HCT116 (cell line): ENCODE results near the gene UTP18. TPM values are rescaled to one million over a fixed set of nuclear protein-coding genes. Genes with fewer than 3 reads are reported as not detected.

ENCODE experiments used
- ATAC-seq: fragments of 200-7000 bp; cut with Tn5 transposase; 2 replicates; pipeline ENCODE4 v1.9.1; 2020; ENCODE audit warnings: mild to moderate bottlenecking, moderate library complexity
- BruUV-seq: library from RNA; stranded (reverse); fragments of 400-500 nt; replicated peaks from 2 replicates; lab custom pipeline; 2021; lab: Mats Ljungman, UMichigan
- CTCF ChIA-PET: fragments of 300-600 bp; sonication (Branson Sonifier 250); formaldehyde crosslinking; loops from one replicate; lab custom pipeline; 2021; ENCODE audit warnings: antibody characterized with exemption; lab: Charles Lee
- POLR2A ChIA-PET: fragments of 300-600, 350-600 bp; sonication (Branson Sonifier 250); formaldehyde crosslinking; loops from one replicate; lab custom pipeline; 2021; ENCODE audit warnings: antibody characterized with exemption; lab: Charles Lee
- RAD21 ChIA-PET, 2 experiments: fragments of 300-600 bp; sonication (Branson Sonifier 250); formaldehyde crosslinking; loops; one replicate each; lab custom pipeline; 2023; ENCODE audit warnings: low total read pairs in 2 of 2; ENCODE audit not compliant: uncharacterized antibody in 2 of 2, unreplicated experiment in 2 of 2, low non-redundant PET in 1 of 2; lab: Charles Lee
- DNase-seq: peaks from one replicate; pipeline ENCODE4 v3.0.0-alpha.2; 2010; ENCODE audit warnings: low read depth, low spot score
- H2AFZ ChIP-seq: fragments of 200-600 bp; shearing (Covaris generic), sonication (generic); 2 replicates; pipeline ENCODE4 v1.6.1; 2017; ENCODE audit warnings: low read depth, mixed run types, mixed read lengths, antibody characterized with exemption, low read length; ENCODE audit not compliant: poor library complexity, severe bottlenecking
- H3K27ac ChIP-seq: 2 replicates; pipeline ENCODE4 v1.5.1; 2012; ENCODE audit warnings: low read depth, low read length
- H3K27me3 ChIP-seq: fragments of 200-600 bp; sonication (generic); 2 replicates; pipeline ENCODE4 v1.6.1; 2016; ENCODE audit warnings: mixed run types, low read length, mixed read lengths; ENCODE audit not compliant: insufficient read depth
- H3K36me3 ChIP-seq, 2 experiments: fragments of 200-500 bp in 1 of 2; fragments of 200-600 bp in 1 of 2; sonication (Bioruptor generic) in 1 of 2; sonication (generic) in 1 of 2; 2 replicates each; pipeline versions ENCODE4 v1.5.1 to v1.6.1; 2014 to 2016; ENCODE audit warnings: low read length in 2 of 2, inconsistent platforms in 1 of 2, mixed read lengths in 1 of 2, mixed run types in 1 of 2; ENCODE audit not compliant: insufficient read depth in 2 of 2, control insufficient read depth in 1 of 2
- H3K4me1 ChIP-seq, 2 experiments: fragments of 200-600 bp in 1 of 2; sonication (generic) in 1 of 2; 2 replicates each; pipeline versions ENCODE4 v1.5.1 to v1.6.1; 2012 to 2017; ENCODE audit warnings: low read length in 2 of 2, inconsistent platforms in 1 of 2, mild to moderate bottlenecking in 1 of 2, mixed read lengths in 1 of 2, mixed run types in 1 of 2, moderate library complexity in 1 of 2; ENCODE audit not compliant: insufficient read depth in 2 of 2, control insufficient read depth in 1 of 2
- H3K4me2 ChIP-seq: fragments of 200-600 bp; sonication (generic); 2 replicates; pipeline ENCODE4 v1.6.1; 2017; ENCODE audit warnings: mixed run types, low read length, mixed read lengths
- H3K4me3 ChIP-seq, 2 experiments: fragments of 200-600 bp in 1 of 2; sonication (generic) in 1 of 2; replicated peaks in 1 of 2; 2 replicates each; pipeline ENCODE4 v1.5.1; 2011 to 2016; ENCODE audit warnings: low read length in 2 of 2, control low read depth in 1 of 2, low read depth in 1 of 2, mild to moderate bottlenecking in 1 of 2, mixed read lengths in 1 of 2, mixed run types in 1 of 2
- H3K79me2 ChIP-seq: fragments of 200-600 bp; sonication (generic); 2 replicates; pipeline ENCODE4 v1.6.1; 2017; ENCODE audit warnings: mild to moderate bottlenecking, mixed run types, low read length, moderate library complexity, mixed read lengths; ENCODE audit not compliant: insufficient read depth
- H3K9ac ChIP-seq: fragments of 200-600 bp; sonication (generic); 2 replicates; pipeline ENCODE4 v1.6.1; 2016; ENCODE audit warnings: low read length, mixed read lengths
- H3K9me2 ChIP-seq: fragments of 200-600 bp; sonication (generic), shearing (Covaris generic); 2 replicates; pipeline ENCODE4 v1.6.1; 2017; ENCODE audit warnings: mixed run types, mild to moderate bottlenecking, moderate library complexity; ENCODE audit not compliant: insufficient read depth
- H3K9me3 ChIP-seq, 2 experiments: fragments of 200-500 bp in 1 of 2; fragments of 200-600 bp in 1 of 2; sonication (Bioruptor generic) in 1 of 2; sonication (generic) in 1 of 2; 2 replicates each; pipeline ENCODE4 v1.6.1; 2014 to 2017; ENCODE audit warnings: low read length in 2 of 2, mixed read lengths in 2 of 2, inconsistent platforms in 1 of 2, low read depth in 1 of 2, mild to moderate bottlenecking in 1 of 2, mixed run types in 1 of 2, moderate library complexity in 1 of 2; ENCODE audit not compliant: control insufficient read depth in 1 of 2, insufficient read depth in 1 of 2
- H4K20me1 ChIP-seq: fragments of 200-600 bp; sonication (generic), shearing (Covaris generic); 2 replicates; pipeline ENCODE4 v1.6.1; 2017; ENCODE audit warnings: mixed run types, mild to moderate bottlenecking, moderate library complexity; ENCODE audit not compliant: insufficient read depth
- ATF3 ChIP-seq: IDR thresholded peaks from 2 replicates; pipeline ENCODE4 v1.6.1; 2012
- CBX3 ChIP-seq: IDR thresholded peaks from 2 replicates; pipeline ENCODE4 v1.6.1; 2012; ENCODE audit warnings: low read depth
- CTCF ChIP-seq, 3 experiments: fragments of 200-600 bp in 1 of 3; sonication (generic) in 1 of 3; IDR thresholded peaks in 2 of 3; conservative IDR thresholded peaks in 1 of 3; 2 replicates each; pipeline ENCODE4 v1.5.1; 2012 to 2017; ENCODE audit warnings: low read depth in 2 of 3, low read length in 2 of 3, antibody characterized with exemption in 1 of 3, borderline replicate concordance in 1 of 3, control low read depth in 1 of 3, mild to moderate bottlenecking in 1 of 3, mixed read lengths in 1 of 3, mixed run types in 1 of 3, moderate library complexity in 1 of 3; ENCODE audit not compliant: insufficient read depth in 1 of 3
- EGR1 ChIP-seq: IDR thresholded peaks from 2 replicates; pipeline ENCODE4 v1.6.1; 2012; ENCODE audit warnings: low read depth
- ELF1 ChIP-seq: IDR thresholded peaks from 2 replicates; pipeline ENCODE4 v1.6.1; 2012; ENCODE audit warnings: low read depth, borderline replicate concordance
- FOSL1 ChIP-seq: IDR thresholded peaks from 2 replicates; pipeline ENCODE4 v1.6.1; 2012; ENCODE audit warnings: low read depth
- JUND ChIP-seq: IDR thresholded peaks from 2 replicates; pipeline ENCODE4 v1.6.1; 2012
- MAX ChIP-seq: IDR thresholded peaks from 2 replicates; pipeline ENCODE4 v1.6.1; 2012
- POLR2A ChIP-seq: IDR thresholded peaks from 2 replicates; pipeline ENCODE4 v1.7.0; 2011; ENCODE audit warnings: borderline replicate concordance; ENCODE audit not compliant: insufficient read depth, insufficient read length; ENCODE audit errors: extremely low read depth
- POLR2AphosphoS5 ChIP-seq: IDR thresholded peaks from 2 replicates; pipeline ENCODE4 v1.6.1; 2011; ENCODE audit warnings: mild to moderate bottlenecking, low read depth, low read length, moderate library complexity
- SIN3A ChIP-seq: IDR thresholded peaks from 2 replicates; pipeline ENCODE4 v1.6.1; 2012; ENCODE audit warnings: low read depth
- SP1 ChIP-seq: IDR thresholded peaks from 2 replicates; pipeline ENCODE4 v1.6.1; 2012; ENCODE audit warnings: low read depth
- SRF ChIP-seq: IDR thresholded peaks from 2 replicates; pipeline ENCODE4 v1.6.1; 2012; ENCODE audit warnings: low read depth
- YY1 ChIP-seq: IDR thresholded peaks from 2 replicates; pipeline ENCODE4 v1.6.1; 2011; ENCODE audit warnings: low read length, low read depth, moderate library complexity, mild to moderate bottlenecking; ENCODE audit not compliant: insufficient replicate concordance; ENCODE audit errors: extremely low read depth
- ZBTB33 ChIP-seq: IDR thresholded peaks from 2 replicates; pipeline ENCODE4 v1.6.1; 2011; ENCODE audit warnings: mild to moderate bottlenecking, low read length, moderate library complexity; ENCODE audit not compliant: insufficient replicate concordance; ENCODE audit errors: extremely low read depth
- ZFX ChIP-seq: fragments of 450-650 bp; IDR thresholded peaks from 2 replicates; pipeline ENCODE4 v1.6.1; 2017
- ZNF274 ChIP-seq: fragments of 200-500 bp; sonication (Bioruptor generic); IDR thresholded peaks from 2 replicates; pipeline ENCODE4 v1.6.1; 2014; ENCODE audit warnings: mild to moderate bottlenecking, low read depth, low read length, inconsistent platforms
- intact Hi-C: fragments of 100-400 bp; cut with micrococcal nuclease; formaldehyde crosslinking; loops from 2 replicates; pipeline ENCODE4 v1.10.0; 2022
- total RNA-seq: library from RNA; stranded (reverse); gene quantifications from one replicate; pipeline ENCODE4 v1.2.1, GENCODE V29; 2021; ENCODE audit not compliant: unreplicated experiment

Gene UTP18
- total RNA-seq, 1 experiment from 2014 or later: 92.6 TPM

- ChIA-PET POLR2A (no interaction called here), CTCF (no interaction called here)
- BruUV-seq: no TSS peak
These were observed 16.3 kb upstream of the UTP18 start for GRCh38 chr17:51244041-51244440.

GRCh38 chr17:51245535-51245934, 14.8 kb upstream of the UTP18 start:
- POLR2A ChIA-PET: no interaction called here
- Histone ChIP-seq H2AFZ (no peak overlapping the region), H3K27me3 (no peaks in the 10 kb centered on the region), H3K27ac (no peak overlapping the region), H4K20me1 (peaks cover 5% of the 10 kb centered on the region; the same call in 1 of the 2 replicates), H3K36me3 (no peaks in the 10 kb centered on the region; a peak in 1 of 4 replicates), H3K9ac (no peak overlapping the region), H3K79me2 (peaks cover 63% of the 10 kb centered on the region), H3K4me3 (no peak overlapping the region), H3K9me2 (no peaks in the 10 kb centered on the region), H3K4me1 (peaks cover 13 to 29% of the 10 kb centered on the region in 2 experiments), H3K9me3 (no peaks in the 10 kb centered on the region), H3K4me2 (no peak overlapping the region)
- CTCF ChIA-PET: no interaction called here
- RAD21 ChIA-PET: no interaction called here
- no TSS peak for BruUV-seq
- DNase-seq (no peak), ATAC-seq (no peak)
- intact Hi-C loops: no loop called here
- TF ChIP-seq POLR2AphosphoS5 (no peak), ZFX (no peak), CTCF (IDR thresholded peaks at IDR 0.05 in 2 of 3, conservative IDR thresholded peaks at IDR 0.05 in 1 of 3; ENCODE audit: borderline replicate concordance in 1 of 3, insufficient read depth in 1 of 3, low read depth in 2 of 3, low read length in 2 of 3) (no peak), MAX (no peak), SRF (no peak), CBX3 (no peak), SP1 (no peak), ZBTB33 (no peak), FOSL1 (no peak), JUND (no peak), ELF1 (no peak), SIN3A (no peak), ATF3 (no peak), ZNF274 (no peak), YY1 (no peak), POLR2A (no peak), EGR1 (no peak)

More at GRCh38 chr17:51244041-51244440, 16.3 kb upstream of the UTP18 start:
- intact Hi-C loops: no loop called here
- RAD21 ChIA-PET: no interaction called here
- H3K27me3 ChIP-seq: no peaks in the 10 kb centered on the region
- H3K36me3 ChIP-seq: no peaks in the 10 kb centered on the region; a peak in 1 of 4 replicates
- H4K20me1 ChIP-seq: peaks cover 5% of the 10 kb centered on the region; the same call in 1 of the 2 replicates
- H3K9me3 ChIP-seq: no peaks in the 10 kb centered on the region
- no peak overlapping the region for H3K4me3 ChIP-seq
- no peak overlapping the region for H3K9ac ChIP-seq
- TF ChIP-seq ATF3: no peak
- TF ChIP-seq, all 23 proteins: peak for 0
- Histone ChIP-seq H3K27ac (no peak overlapping the region), H2AFZ (no peak overlapping the region), H3K79me2 (peaks cover 70% of the 10 kb centered on the region), H3K9me2 (no peaks in the 10 kb centered on the region), H3K4me1 (peaks cover 13 to 29% of the 10 kb centered on the region in 2 experiments), H3K4me2 (no peak overlapping the region)
- ATAC-seq (no peak), DNase-seq (no peak)
